Measurements from ENCODE around the gene SLU7.

Gene SLU7

GRCh38 chr5:160434022-160434531 is 15.2 kb upstream of the SLU7 start:
- TF ChIP-seq, protein P1, sequence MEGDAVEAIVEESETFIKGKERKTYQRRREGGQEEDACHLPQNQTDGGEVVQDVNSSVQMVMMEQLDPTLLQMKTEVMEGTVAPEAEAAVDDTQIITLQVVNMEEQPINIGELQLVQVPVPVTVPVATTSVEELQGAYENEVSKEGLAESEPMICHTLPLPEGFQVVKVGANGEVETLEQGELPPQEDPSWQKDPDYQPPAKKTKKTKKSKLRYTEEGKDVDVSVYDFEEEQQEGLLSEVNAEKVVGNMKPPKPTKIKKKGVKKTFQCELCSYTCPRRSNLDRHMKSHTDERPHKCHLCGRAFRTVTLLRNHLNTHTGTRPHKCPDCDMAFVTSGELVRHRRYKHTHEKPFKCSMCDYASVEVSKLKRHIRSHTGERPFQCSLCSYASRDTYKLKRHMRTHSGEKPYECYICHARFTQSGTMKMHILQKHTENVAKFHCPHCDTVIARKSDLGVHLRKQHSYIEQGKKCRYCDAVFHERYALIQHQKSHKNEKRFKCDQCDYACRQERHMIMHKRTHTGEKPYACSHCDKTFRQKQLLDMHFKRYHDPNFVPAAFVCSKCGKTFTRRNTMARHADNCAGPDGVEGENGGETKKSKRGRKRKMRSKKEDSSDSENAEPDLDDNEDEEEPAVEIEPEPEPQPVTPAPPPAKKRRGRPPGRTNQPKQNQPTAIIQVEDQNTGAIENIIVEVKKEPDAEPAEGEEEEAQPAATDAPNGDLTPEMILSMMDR (conservative IDR thresholded peaks at IDR 0.05; ENCODE audit: low read depth, low read length), result no peak
- no peaks in the 10 kb centered on the region for H3K79me2 ChIP-seq (ENCODE audit: insufficient read depth, low read depth)
- no peak overlapping the region for H3K9ac ChIP-seq
- H3K4me1 ChIP-seq (ENCODE audit: low read depth, poor library complexity, severe bottlenecking), result no peaks in the 10 kb centered on the region
- H3K4me3 ChIP-seq (IDR thresholded peaks at IDR 0.05; ENCODE audit: insufficient read depth, low read depth, low read length), result no peak overlapping the region
- H4K20me1 ChIP-seq (ENCODE audit: insufficient read depth), result no peaks in the 10 kb centered on the region
- H3K36me3 ChIP-seq (ENCODE audit: insufficient read depth), result no peaks in the 10 kb centered on the region
- no peak overlapping the region for H3K27ac ChIP-seq
- no peak overlapping the region for H2AFZ ChIP-seq (ENCODE audit: low read depth)
- no peaks in the 10 kb centered on the region for H3K27me3 ChIP-seq (ENCODE audit: insufficient read depth, low read depth)
- H3K4me2 ChIP-seq, result no peak overlapping the region

- Histone ChIP-seq H3K27ac (no peak overlapping the region), H2AFZ (ENCODE audit: low read depth) (no peak overlapping the region), H3K9ac (no peak overlapping the region), H3K4me1 (ENCODE audit: low read depth, poor library complexity, severe bottlenecking) (no peaks in the 10 kb centered on the region), H3K4me3 (IDR thresholded peaks at IDR 0.05; ENCODE audit: insufficient read depth, low read depth, low read length) (no peak overlapping the region), H3K79me2 (ENCODE audit: insufficient read depth, low read depth) (no peaks in the 10 kb centered on the region), H3K4me2 (no peak overlapping the region), H4K20me1 (ENCODE audit: insufficient read depth) (no peaks in the 10 kb centered on the region), H3K27me3 (ENCODE audit: insufficient read depth, low read depth) (no peaks in the 10 kb centered on the region), H3K36me3 (ENCODE audit: insufficient read depth) (no peaks in the 10 kb centered on the region)
- TF ChIP-seq, protein P1 (conservative IDR thresholded peaks at IDR 0.05; ENCODE audit: low read depth, low read length), result no peak
Measured at GRCh38 chr5:160432787-160433186, 13.9 kb upstream of the SLU7 start.

GRCh38 chr5:160432196-160432595 is 13.3 kb upstream of the SLU7 start:
- no peak overlapping the region for H3K9ac ChIP-seq
- no peaks in the 10 kb centered on the region for H4K20me1 ChIP-seq (ENCODE audit: insufficient read depth)
- H3K4me1 ChIP-seq (ENCODE audit: low read depth, poor library complexity, severe bottlenecking), result no peaks in the 10 kb centered on the region
- no peak overlapping the region for H3K4me2 ChIP-seq
- H3K27ac ChIP-seq, result no peak overlapping the region
- TF ChIP-seq, protein P1 (conservative IDR thresholded peaks at IDR 0.05; ENCODE audit: low read depth, low read length), result no peak
- no peaks in the 10 kb centered on the region for H3K36me3 ChIP-seq (ENCODE audit: insufficient read depth)
- no peak overlapping the region for H3K4me3 ChIP-seq (IDR thresholded peaks at IDR 0.05; ENCODE audit: insufficient read depth, low read depth, low read length)
- no peaks in the 10 kb centered on the region for H3K79me2 ChIP-seq (ENCODE audit: insufficient read depth, low read depth)
- no peak overlapping the region for H2AFZ ChIP-seq (ENCODE audit: low read depth)
- no peaks in the 10 kb centered on the region for H3K27me3 ChIP-seq (ENCODE audit: insufficient read depth, low read depth)

DNA sequence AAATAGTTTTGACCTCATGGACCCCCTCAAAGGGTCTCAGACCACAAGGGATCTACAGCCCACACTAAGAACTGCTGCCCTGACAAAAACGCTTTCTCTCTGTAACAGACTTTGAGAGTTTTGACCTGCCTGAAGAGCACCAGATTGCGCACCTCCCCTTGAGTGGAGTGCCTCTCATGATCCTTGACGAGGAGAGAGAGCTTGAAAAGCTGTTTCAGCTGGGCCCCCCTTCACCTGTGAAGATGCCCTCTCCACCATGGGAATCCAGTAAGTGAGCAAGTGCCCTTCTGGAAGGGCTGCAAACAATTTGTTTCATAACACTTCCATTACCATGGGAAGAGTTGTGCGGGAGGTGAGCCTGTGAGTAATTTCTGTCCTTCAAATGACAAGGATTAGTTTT is 8.7 kb upstream of the SLU7 start:
- Histone ChIP-seq H3K36me3 (ENCODE audit: insufficient read depth) (no peaks in the 10 kb centered on the region; the same call in 1 of the 2 replicates), H3K27me3 (ENCODE audit: insufficient read depth, low read depth) (no peaks in the 10 kb centered on the region), H3K4me1 (ENCODE audit: low read depth, poor library complexity, severe bottlenecking) (peaks cover 14% of the 10 kb centered on the region), H3K27ac (no peak overlapping the region), H2AFZ (ENCODE audit: low read depth) (no peak overlapping the region), H3K9ac (no peak overlapping the region), H3K4me3 (IDR thresholded peaks at IDR 0.05; ENCODE audit: insufficient read depth, low read depth, low read length) (no peak overlapping the region), H4K20me1 (ENCODE audit: insufficient read depth) (no peaks in the 10 kb centered on the region), H3K79me2 (ENCODE audit: insufficient read depth, low read depth) (no peaks in the 10 kb centered on the region; the same call in 1 of the 2 replicates), H3K4me2 (no peak overlapping the region)
- TF ChIP-seq, protein P1 (conservative IDR thresholded peaks at IDR 0.05; ENCODE audit: low read depth, low read length), result no peak

All from KMS-11 (cell line).